EH (cell line): Measurements from ENCODE around the gene BID.
"Not testable (repeated sequence)": the region's sequence is repeated elsewhere in the genome, so short reads cannot be mapped to it uniquely, and the experiment has no call there.

Source experiments
- DNase-seq: peaks from one replicate; pipeline ENCODE4 v3.0.0-alpha.2; 2015; ENCODE audit warnings: low read depth

BID gene

GRCh38 chr22:17703811-17704210 is 70.5 kb downstream of the BID start:
- peak; percentile 34 for DNase-seq

- no peak for DNase-seq
These were observed 73.5 kb downstream of the BID start for GRCh38 chr22:17700778-17701177.

GRCh38 chr22:17699696-17700340 is 74.5 kb downstream of the BID start:
- no peak for DNase-seq

- DNase-seq: no peak
These were observed 75.3 kb downstream of the BID start for GRCh38 chr22:17698948-17699347.

- not testable (repeated sequence) for DNase-seq
These were observed 76.0 kb downstream of the BID start for GRCh38 chr22:17698276-17698675.

- not testable (repeated sequence) for DNase-seq
These were observed 77.1 kb downstream of the BID start for GRCh38 chr22:17697196-17697595.

- peak; percentile 72 for DNase-seq
These were observed 78.3 kb downstream of the BID start for GRCh38 chr22:17695986-17696385.

GRCh38 chr22:17694752-17695151 is 79.5 kb downstream of the BID start:
- DNase-seq: no peak

GRCh38 chr22:17694193-17694592 is 80.1 kb downstream of the BID start:
- no peak for DNase-seq

- DNase-seq: no peak
These were observed 81.4 kb downstream of the BID start for GRCh38 chr22:17692841-17693240.

GRCh38 chr22:17684245-17684644 is 90.0 kb downstream of the BID start:
- DNase-seq: no peak
